Sigmoid colon (tissue), 7 donors: Measurements from ENCODE around the gene TBX3. TPM values are rescaled to one million over a fixed set of nuclear protein-coding genes. Genes with fewer than 3 reads are reported as not detected.

ENCODE experiments used
- DNase-seq: peaks from one replicate; pipeline ENCODE4 v3.0.0-alpha.2; 2019
- H3K27ac ChIP-seq, 4 donors: fragments of 200-600 bp; sonication (generic); one replicate each; pipeline ENCODE4 v1.5.1; 2016 to 2019; ENCODE audit warnings: mild to moderate bottlenecking in 1 of 4
- H3K27me3 ChIP-seq, 3 donors: fragments of 200-600 bp; sonication (generic); one replicate each; pipeline ENCODE4 v1.5.1; 2019; ENCODE audit warnings: mild to moderate bottlenecking in 1 of 3
- H3K36me3 ChIP-seq, 4 donors: fragments of 200-600 bp; sonication (generic); one replicate each; pipeline ENCODE4 v1.5.1; 2016 to 2019
- H3K4me1 ChIP-seq, 4 donors: fragments of 200-600 bp; sonication (generic); one replicate each; pipeline ENCODE4 v1.5.1; 2017 to 2019
- H3K4me3 ChIP-seq, 4 donors: fragments of 200-600 bp; sonication (generic); one replicate each; pipeline ENCODE4 v1.5.1; 2017 to 2019; ENCODE audit warnings: mild to moderate bottlenecking in 2 of 4, moderate library complexity in 1 of 4
- H3K9me3 ChIP-seq, 4 donors: fragments of 200-600 bp in 3 of 4; sonication (generic) in 3 of 4; one replicate each; pipeline versions ENCODE4 v1.5.1 to v1.6.1; 2013 to 2019
- EP300 ChIP-seq, 4 donors: sonication (generic); formaldehyde crosslinking; IDR thresholded peaks; one replicate each; pipeline ENCODE4 v1.6.1; 2017; ENCODE audit warnings: antibody characterized with exemption in 4 of 4
- POLR2A ChIP-seq, 2 donors: fragments of 450-650 bp; IDR thresholded peaks; one replicate each; pipeline ENCODE4 v1.6.1; 2016; ENCODE audit warnings: antibody characterized with exemption in 2 of 2, mild to moderate bottlenecking in 2 of 2, moderate library complexity in 2 of 2
- POLR2AphosphoS5 ChIP-seq, 4 donors: sonication (generic); formaldehyde crosslinking; IDR thresholded peaks; one replicate each; pipeline ENCODE4 v1.6.1; 2017; ENCODE audit warnings: antibody characterized with exemption in 4 of 4
- WGBS, 2 donors: extraction: QIAGEN DNeasy Blood & Tissue Kit; methylation state at CpG; one replicate each; pipeline ENCODE4 v1.1.7; 2013; 5-methylcytosine and 5-hydroxymethylcytosine counted together
- intact Hi-C: fragments of 100-400 bp; cut with DNase I; formaldehyde crosslinking; loops from one replicate; pipeline ENCODE4 v1.15.1; 2023
- polyA plus RNA-seq, 3 donors: library from polyadenylated mRNA; stranded (reverse); fragments of 200-250 nt; gene quantifications; one replicate each; pipeline ENCODE4 v1.2.3, GENCODE V29; 2013
- total RNA-seq, 4 donors: library from RNA; depleted of rRNA; stranded (reverse); fragments of >200 nt; gene quantifications; one replicate each; pipeline ENCODE4 v1.1.0, GENCODE V29; 2016
- TF ChIP-seq, protein P1 (sequence below), 4 experiments: fragments of 450-650 bp in 3 of 4; fragments of 200-600 bp in 1 of 4; IDR thresholded peaks; one replicate each; pipeline ENCODE4 v1.5.1; 2016 to 2019; ENCODE audit warnings: antibody characterized with exemption in 4 of 4, mild to moderate bottlenecking in 3 of 4, moderate library complexity in 2 of 4
- donor health status: healthy with polysubstance abuse.
- donor health status: Bipolar disorder and iron deficiency.
- donor health status: healthy.

Gene TBX3
- total and polyA plus RNA-seq, 7 donors = 2.3 to 9.7 (median 6.2) TPM

DNA sequence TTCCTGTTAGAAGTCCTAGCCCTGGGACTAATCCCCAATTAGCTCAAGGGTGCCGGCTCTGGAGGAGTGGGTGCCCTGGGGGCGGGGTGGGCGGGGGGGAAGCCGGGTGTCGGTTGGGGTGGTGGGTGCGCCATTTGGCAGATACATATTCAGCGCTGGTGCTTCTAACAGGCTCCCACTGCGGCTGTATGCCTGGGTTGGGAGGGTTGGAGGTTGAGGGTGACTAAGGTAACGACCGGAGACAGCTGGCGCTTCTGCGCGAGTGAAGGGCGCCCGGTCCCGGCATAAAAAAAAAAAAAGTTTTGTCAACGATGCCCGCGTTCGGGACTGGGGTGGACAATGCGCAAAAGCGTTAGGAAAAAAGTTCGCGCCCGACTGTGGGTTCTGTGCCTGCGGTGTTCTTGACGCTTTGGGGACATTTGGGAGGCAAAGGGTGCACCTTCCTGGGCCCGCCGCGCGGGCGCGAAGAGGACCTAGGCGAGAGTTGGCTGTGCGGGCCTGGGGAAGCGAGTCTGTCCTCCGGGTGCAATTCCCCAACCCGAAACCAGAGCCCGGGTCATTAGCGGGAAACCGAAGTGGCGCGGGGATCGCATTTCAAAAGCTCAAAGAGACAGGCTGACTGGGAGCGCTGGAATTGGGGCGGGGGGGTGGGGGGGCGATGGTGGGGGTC is 19.2 kb downstream of the TBX3 start:
- H3K9me3 ChIP-seq = no peaks in the 10 kb centered on the region
- H3K36me3 ChIP-seq = no peaks in the 10 kb centered on the region
- peak overlapping the region in 1 of 4 donors; percentile 17 for H3K4me3 ChIP-seq
- 7 to 10% methylated on average over 47 of the region's 47 CpGs for WGBS, 2 donors
- intact Hi-C loops = loop anchor here (10.0 kb wide), 1 partner anchor 970 kb away; no protein-coding TSS in a partner anchor
- peaks cover 27 to 76% (median 62%) of the 10 kb centered on the region in 3 donors for H3K27me3 ChIP-seq
- peaks cover 0 to 24% (median 19%) of the 10 kb centered on the region in 4 donors for H3K4me1 ChIP-seq
- TF ChIP-seq POLR2A (IDR thresholded peaks at IDR 0.05) (no peak), POLR2AphosphoS5 (IDR thresholded peaks at IDR 0.05) (no peak), EP300 (IDR thresholded peaks at IDR 0.05) (no peak)
- TF ChIP-seq, protein P1, sequence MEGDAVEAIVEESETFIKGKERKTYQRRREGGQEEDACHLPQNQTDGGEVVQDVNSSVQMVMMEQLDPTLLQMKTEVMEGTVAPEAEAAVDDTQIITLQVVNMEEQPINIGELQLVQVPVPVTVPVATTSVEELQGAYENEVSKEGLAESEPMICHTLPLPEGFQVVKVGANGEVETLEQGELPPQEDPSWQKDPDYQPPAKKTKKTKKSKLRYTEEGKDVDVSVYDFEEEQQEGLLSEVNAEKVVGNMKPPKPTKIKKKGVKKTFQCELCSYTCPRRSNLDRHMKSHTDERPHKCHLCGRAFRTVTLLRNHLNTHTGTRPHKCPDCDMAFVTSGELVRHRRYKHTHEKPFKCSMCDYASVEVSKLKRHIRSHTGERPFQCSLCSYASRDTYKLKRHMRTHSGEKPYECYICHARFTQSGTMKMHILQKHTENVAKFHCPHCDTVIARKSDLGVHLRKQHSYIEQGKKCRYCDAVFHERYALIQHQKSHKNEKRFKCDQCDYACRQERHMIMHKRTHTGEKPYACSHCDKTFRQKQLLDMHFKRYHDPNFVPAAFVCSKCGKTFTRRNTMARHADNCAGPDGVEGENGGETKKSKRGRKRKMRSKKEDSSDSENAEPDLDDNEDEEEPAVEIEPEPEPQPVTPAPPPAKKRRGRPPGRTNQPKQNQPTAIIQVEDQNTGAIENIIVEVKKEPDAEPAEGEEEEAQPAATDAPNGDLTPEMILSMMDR (IDR thresholded peaks at IDR 0.05) = no peak
- no peak overlapping the region for H3K27ac ChIP-seq
- no peak for DNase-seq

DNA sequence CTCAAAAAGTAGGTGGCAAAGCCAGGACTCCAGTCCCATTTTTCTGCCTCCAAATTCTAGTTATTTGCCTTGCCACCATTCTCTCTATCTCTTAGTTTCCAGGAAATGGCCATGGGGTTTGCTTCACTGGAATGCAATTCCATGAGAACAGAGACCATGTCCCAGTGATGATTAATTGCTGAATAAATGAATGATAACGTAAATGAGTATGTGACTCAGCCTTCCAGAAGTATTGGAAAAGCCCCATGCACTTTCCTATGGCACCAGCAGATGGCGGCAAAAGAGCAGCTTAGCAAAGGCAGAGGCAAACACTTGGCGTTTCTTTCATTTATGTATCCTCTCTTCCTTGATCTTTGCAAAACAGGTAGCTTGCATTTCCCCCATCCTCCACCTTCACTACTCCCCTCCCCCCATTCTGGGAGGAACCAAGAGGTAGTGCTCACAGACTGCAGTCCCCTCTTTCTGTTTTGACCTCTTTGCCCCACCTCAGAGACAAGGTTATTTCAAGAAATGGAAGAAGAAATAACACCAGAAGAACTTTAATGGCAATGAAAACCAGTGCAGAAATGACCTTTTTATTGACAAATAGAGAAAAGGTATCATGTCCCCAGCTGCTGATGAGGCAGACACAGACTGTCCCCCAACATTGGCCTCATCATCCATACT is 21.3 kb downstream of the TBX3 start:
- Histone ChIP-seq H3K27ac (no peak overlapping the region), H3K9me3 (no peaks in the 10 kb centered on the region), H3K36me3 (no peaks in the 10 kb centered on the region), H3K4me3 (no peak overlapping the region), H3K4me1 (peaks cover 0 to 10% (median 5%) of the 10 kb centered on the region in 4 donors), H3K27me3 (peaks cover 24 to 59% (median 44%) of the 10 kb centered on the region in 3 donors)
- 0 to 1% methylated on average over 3 of the region's 3 CpGs for WGBS, 2 donors
- intact Hi-C loops = loop anchor here (1.0 to 10.0 kb wide), 3 partner anchors 972 to 1255 kb away; no protein-coding TSS in a partner anchor
- TF ChIP-seq, protein P1 (IDR thresholded peaks at IDR 0.05) = peak; percentile 86 to 92 (median 87)
- no peak for TF ChIP-seq POLR2A (IDR thresholded peaks at IDR 0.05)
- DNase-seq = peak; percentile 82

DNA sequence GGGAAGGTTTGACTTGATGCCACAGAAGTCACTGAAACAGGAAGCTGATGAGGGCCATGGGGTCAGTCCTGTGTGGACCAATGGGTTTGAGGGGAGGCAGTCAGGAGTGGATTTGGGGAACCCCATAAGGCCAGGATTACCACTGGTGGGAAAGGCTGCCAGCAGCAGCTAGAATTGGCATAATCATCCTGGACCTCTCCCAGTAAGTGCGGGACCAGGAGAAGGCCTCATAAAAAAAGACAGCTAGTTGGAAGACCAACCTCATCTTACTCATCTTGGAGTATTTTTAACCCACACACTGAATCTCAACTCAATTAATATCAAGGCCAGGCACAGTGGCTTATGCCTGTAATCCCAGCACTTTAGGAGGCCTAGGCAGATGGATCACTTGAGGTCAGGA is 22.7 kb downstream of the TBX3 start:
- Histone ChIP-seq H3K9me3 (no peaks in the 10 kb centered on the region), H3K27ac (no peak overlapping the region), H3K4me3 (no peak overlapping the region), H3K36me3 (no peaks in the 10 kb centered on the region), H3K4me1 (peaks cover 0 to 7% (median 2%) of the 10 kb centered on the region in 4 donors), H3K27me3 (peaks cover 13 to 55% (median 30%) of the 10 kb centered on the region in 3 donors)
- no peak for TF ChIP-seq POLR2A (IDR thresholded peaks at IDR 0.05)
- no peak for TF ChIP-seq EP300 (IDR thresholded peaks at IDR 0.05)
- TF ChIP-seq, protein P1 (IDR thresholded peaks at IDR 0.05) = no peak
- TF ChIP-seq POLR2AphosphoS5 (IDR thresholded peaks at IDR 0.05) = no peak
- DNase-seq = no peak
- 85 to 89% methylated on average over 1 of the region's 1 CpG for WGBS, 2 donors
- intact Hi-C loops = loop anchor here (10.0 kb wide), 1 partner anchor 974 kb away; no protein-coding TSS in a partner anchor

DNA sequence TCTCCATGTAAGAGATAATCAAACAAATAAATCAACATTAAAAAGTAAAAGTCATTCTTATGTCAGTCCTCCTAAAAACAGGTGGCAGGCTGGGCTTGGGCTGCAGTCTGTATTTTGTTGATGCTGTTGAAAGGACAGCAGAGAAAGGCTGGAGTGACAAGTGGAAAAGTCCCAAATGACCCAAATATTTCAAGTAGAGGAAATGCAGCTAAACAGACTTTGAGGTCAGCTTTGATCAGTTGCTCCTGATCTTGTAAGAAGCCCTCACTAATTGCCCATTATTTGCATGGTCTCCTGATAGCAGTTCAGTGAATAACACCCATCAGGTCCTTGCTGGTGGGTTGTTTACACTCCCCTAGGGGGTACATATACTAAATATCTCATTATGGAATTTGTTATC is 24.9 kb downstream of the TBX3 start:
- Histone ChIP-seq H3K4me3 (no peak overlapping the region), H3K27me3 (peaks cover 0 to 37% (median 8%) of the 10 kb centered on the region in 3 donors), H3K9me3 (no peaks in the 10 kb centered on the region), H3K27ac (no peak overlapping the region), H3K36me3 (no peaks in the 10 kb centered on the region), H3K4me1 (no peaks in the 10 kb centered on the region)
- no peak for DNase-seq
- intact Hi-C loops = no loop called here
- TF ChIP-seq POLR2AphosphoS5 (IDR thresholded peaks at IDR 0.05) = no peak
- no peak for TF ChIP-seq POLR2A (IDR thresholded peaks at IDR 0.05)
- TF ChIP-seq, protein P1 (IDR thresholded peaks at IDR 0.05) = no peak
- TF ChIP-seq EP300 (IDR thresholded peaks at IDR 0.05) = no peak
